ENCODE data around the gene LRBA. TPM values are rescaled to one million over a fixed set of nuclear protein-coding genes. Genes with fewer than 3 reads are reported as not detected.

The LRBA gene
- total RNA-seq, 1 experiment from 2014 or later: 77.4 TPM

DNA sequence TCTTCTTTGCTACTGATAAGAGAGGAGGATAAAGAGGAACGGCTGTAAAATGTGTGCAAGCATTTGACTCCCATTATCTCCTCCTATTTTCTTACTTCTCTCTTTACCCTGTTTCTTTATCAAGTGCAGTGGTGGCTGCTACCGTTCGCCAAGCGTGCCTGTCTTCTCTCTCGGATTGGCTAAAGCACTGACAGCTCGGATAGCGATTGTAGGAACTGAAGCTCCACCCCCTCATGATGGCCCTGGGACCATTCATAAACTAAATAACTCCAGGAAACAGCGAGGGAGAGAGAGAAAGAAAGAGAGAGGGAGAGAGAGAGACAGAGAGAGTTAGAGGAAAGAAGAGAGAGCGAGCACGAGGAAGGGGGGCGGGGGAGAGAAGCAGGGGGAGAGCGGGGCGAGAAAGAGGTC, 433.4 kb downstream of the LRBA start:
- CTCF ChIA-PET: no interaction called here
- POLR2A ChIA-PET (ENCODE audit: unreplicated experiment): no interaction called here
- no peaks in the 10 kb centered on the region for H3K27me3 ChIP-seq (ENCODE audit: insufficient read depth, low read depth)
- H3K4me1 ChIP-seq (replicated peaks; ENCODE audit: insufficient read depth): no peaks in the 10 kb centered on the region
- no TSS peak for BruUV-seq (replicated peaks)
- intact Hi-C loops (cut with micrococcal nuclease; ENCODE audit: unreplicated experiment): no loop called here
- TF ChIP-seq, protein P1, sequence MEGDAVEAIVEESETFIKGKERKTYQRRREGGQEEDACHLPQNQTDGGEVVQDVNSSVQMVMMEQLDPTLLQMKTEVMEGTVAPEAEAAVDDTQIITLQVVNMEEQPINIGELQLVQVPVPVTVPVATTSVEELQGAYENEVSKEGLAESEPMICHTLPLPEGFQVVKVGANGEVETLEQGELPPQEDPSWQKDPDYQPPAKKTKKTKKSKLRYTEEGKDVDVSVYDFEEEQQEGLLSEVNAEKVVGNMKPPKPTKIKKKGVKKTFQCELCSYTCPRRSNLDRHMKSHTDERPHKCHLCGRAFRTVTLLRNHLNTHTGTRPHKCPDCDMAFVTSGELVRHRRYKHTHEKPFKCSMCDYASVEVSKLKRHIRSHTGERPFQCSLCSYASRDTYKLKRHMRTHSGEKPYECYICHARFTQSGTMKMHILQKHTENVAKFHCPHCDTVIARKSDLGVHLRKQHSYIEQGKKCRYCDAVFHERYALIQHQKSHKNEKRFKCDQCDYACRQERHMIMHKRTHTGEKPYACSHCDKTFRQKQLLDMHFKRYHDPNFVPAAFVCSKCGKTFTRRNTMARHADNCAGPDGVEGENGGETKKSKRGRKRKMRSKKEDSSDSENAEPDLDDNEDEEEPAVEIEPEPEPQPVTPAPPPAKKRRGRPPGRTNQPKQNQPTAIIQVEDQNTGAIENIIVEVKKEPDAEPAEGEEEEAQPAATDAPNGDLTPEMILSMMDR (conservative IDR thresholded peaks at IDR 0.05): no peak
- TF ChIP-seq EZH2 (IDR thresholded peaks at IDR 0.05; ENCODE audit: low read depth): no peak
- H2AFZ ChIP-seq: no peak overlapping the region
- DNase-seq: no peak
- no peaks in the 10 kb centered on the region for H3K9me3 ChIP-seq (ENCODE audit: insufficient read depth, low read depth)
- no peak overlapping the region for H3K27ac ChIP-seq
- no peak overlapping the region for H3K4me3 ChIP-seq
- H3K9me2 ChIP-seq (ENCODE audit: insufficient read depth): no peaks in the 10 kb centered on the region
- H3F3A ChIP-seq (ENCODE audit: insufficient read depth, low read depth): no peaks in the 10 kb centered on the region
- H3K79me2 ChIP-seq (ENCODE audit: low read depth): no peaks in the 10 kb centered on the region
- no peak overlapping the region for H3K4me2 ChIP-seq
- H3K36me3 ChIP-seq (ENCODE audit: low read depth): no peaks in the 10 kb centered on the region
- no peaks in the 10 kb centered on the region for H4K20me1 ChIP-seq (ENCODE audit: insufficient read depth)

DNA sequence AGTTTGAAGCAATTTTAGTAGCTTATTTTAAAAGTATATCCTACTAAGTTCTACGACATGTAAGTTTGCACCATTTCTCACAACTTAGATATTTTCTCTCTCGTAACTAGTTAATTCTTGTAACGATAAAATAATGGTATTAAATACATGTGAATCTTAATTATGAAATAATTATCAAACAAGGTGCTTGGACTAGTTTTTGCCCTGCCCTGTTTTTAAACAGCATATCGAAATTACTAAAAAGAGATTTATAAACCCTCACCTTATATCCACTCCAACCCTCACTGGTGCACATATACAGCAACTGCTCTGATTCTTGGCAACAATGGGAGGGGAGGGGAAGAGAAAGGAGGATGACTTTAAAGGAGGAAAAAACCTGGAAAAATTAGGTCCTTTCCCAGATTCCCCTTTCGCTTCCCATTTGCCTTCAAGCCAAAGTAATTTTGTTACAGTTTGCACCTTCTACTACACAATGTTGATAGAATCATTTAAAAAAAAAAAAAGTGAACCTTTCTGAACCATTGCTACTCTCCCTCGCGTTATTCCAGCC, 434.0 kb downstream of the LRBA start:
- intact Hi-C loops (cut with micrococcal nuclease; ENCODE audit: unreplicated experiment): no loop called here
- TF ChIP-seq, protein P1 (conservative IDR thresholded peaks at IDR 0.05): no peak
- no peak for TF ChIP-seq EZH2 (IDR thresholded peaks at IDR 0.05; ENCODE audit: low read depth)
- H3K79me2 ChIP-seq (ENCODE audit: low read depth): no peaks in the 10 kb centered on the region
- no peaks in the 10 kb centered on the region for H3F3A ChIP-seq (ENCODE audit: insufficient read depth, low read depth)
- H2AFZ ChIP-seq: no peak overlapping the region
- DNase-seq: no peak
- ChIA-PET POLR2A (ENCODE audit: unreplicated experiment) (no interaction called here), CTCF (no interaction called here)
- H3K27me3 ChIP-seq (ENCODE audit: insufficient read depth, low read depth): no peaks in the 10 kb centered on the region
- H3K36me3 ChIP-seq (ENCODE audit: low read depth): no peaks in the 10 kb centered on the region
- no peaks in the 10 kb centered on the region for H4K20me1 ChIP-seq (ENCODE audit: insufficient read depth)
- H3K9me2 ChIP-seq (ENCODE audit: insufficient read depth): no peaks in the 10 kb centered on the region
- H3K4me3 ChIP-seq: no peak overlapping the region
- H3K27ac ChIP-seq: no peak overlapping the region
- no peak overlapping the region for H3K4me2 ChIP-seq
- no peaks in the 10 kb centered on the region for H3K4me1 ChIP-seq (replicated peaks; ENCODE audit: insufficient read depth)
- H3K9me3 ChIP-seq (ENCODE audit: insufficient read depth, low read depth): no peaks in the 10 kb centered on the region
- no TSS peak for BruUV-seq (replicated peaks)

DNA sequence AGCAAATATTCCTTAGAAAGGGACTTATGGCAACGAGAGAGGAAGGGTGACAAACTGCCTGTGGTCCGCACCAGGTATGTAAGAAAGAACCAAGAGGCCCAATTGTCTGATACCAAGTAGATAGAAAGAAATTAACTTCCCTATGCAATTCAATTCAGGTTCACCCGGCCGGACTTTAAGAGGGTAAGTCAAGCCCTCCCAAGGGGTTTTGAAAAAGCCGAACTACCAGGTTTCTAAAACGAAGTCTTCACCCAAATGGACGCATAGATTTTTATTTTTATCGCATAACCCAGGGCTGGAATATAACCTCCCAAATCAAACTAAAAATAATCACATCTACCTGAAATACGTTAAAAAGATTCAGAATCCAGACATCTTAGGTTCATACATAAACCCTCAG, 434.8 kb downstream of the LRBA start:
- TF ChIP-seq, protein P1 (conservative IDR thresholded peaks at IDR 0.05): no peak
- no peak for TF ChIP-seq EZH2 (IDR thresholded peaks at IDR 0.05; ENCODE audit: low read depth)
- POLR2A ChIA-PET (ENCODE audit: unreplicated experiment): no interaction called here
- no peak for DNase-seq
- H3K9me2 ChIP-seq (ENCODE audit: insufficient read depth): no peaks in the 10 kb centered on the region
- no peaks in the 10 kb centered on the region for H3K27me3 ChIP-seq (ENCODE audit: insufficient read depth, low read depth)
- intact Hi-C loops (cut with micrococcal nuclease; ENCODE audit: unreplicated experiment): no loop called here
- no peaks in the 10 kb centered on the region for H3K4me1 ChIP-seq (replicated peaks; ENCODE audit: insufficient read depth)
- H3K79me2 ChIP-seq (ENCODE audit: low read depth): no peaks in the 10 kb centered on the region
- no peaks in the 10 kb centered on the region for H3K9me3 ChIP-seq (ENCODE audit: insufficient read depth, low read depth)
- no peak overlapping the region for H3K27ac ChIP-seq
- H2AFZ ChIP-seq: no peak overlapping the region
- H4K20me1 ChIP-seq (ENCODE audit: insufficient read depth): no peaks in the 10 kb centered on the region
- CTCF ChIA-PET: no interaction called here
- no peak overlapping the region for H3K4me3 ChIP-seq
- H3F3A ChIP-seq (ENCODE audit: insufficient read depth, low read depth): no peaks in the 10 kb centered on the region
- no peaks in the 10 kb centered on the region for H3K36me3 ChIP-seq (ENCODE audit: low read depth)
- no peak overlapping the region for H3K4me2 ChIP-seq
- no TSS peak for BruUV-seq (replicated peaks)

Data from PC-9 (cell line).